Measurements from ENCODE around the gene SNX27. TPM values are rescaled to one million over a fixed set of nuclear protein-coding genes. Genes with fewer than 3 reads are reported as not detected.
"Not testable (repeated sequence)": the region's sequence is repeated elsewhere in the genome, so short reads cannot be mapped to it uniquely, and the experiment has no call there.

SNX27 gene
- total RNA-seq, 1 donor from 2014 or later: 13.0 TPM

DNA sequence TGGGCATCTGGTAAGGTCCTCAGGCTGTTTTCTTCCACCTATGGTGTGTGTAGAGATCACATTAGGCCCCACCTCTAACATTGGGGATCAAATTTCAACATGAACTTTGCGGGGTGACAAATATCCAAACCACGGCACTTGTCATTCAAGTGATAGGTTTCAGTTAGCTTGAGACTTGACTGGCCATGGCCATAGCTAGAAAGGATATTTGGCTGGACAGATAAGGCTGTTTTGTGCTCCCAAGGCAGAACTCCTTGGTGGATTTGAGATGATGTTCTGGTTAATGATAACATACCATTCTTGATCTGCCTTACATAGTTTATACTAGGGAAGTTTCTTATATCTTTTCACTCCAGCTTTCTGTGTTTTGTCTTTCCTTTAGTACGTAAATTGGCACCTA lies 56.2 kb downstream of the SNX27 start:
- Histone ChIP-seq H3K27ac (no peak overlapping the region), H3K4me3 (no peak overlapping the region), H3K9me3 (no peaks in the 10 kb centered on the region), H3K4me1 (no peaks in the 10 kb centered on the region), H3K27me3 (no peaks in the 10 kb centered on the region), H3K36me3 (peaks cover 18 to 27% of the 10 kb centered on the region in 2 donors)
- TF ChIP-seq, protein P1, sequence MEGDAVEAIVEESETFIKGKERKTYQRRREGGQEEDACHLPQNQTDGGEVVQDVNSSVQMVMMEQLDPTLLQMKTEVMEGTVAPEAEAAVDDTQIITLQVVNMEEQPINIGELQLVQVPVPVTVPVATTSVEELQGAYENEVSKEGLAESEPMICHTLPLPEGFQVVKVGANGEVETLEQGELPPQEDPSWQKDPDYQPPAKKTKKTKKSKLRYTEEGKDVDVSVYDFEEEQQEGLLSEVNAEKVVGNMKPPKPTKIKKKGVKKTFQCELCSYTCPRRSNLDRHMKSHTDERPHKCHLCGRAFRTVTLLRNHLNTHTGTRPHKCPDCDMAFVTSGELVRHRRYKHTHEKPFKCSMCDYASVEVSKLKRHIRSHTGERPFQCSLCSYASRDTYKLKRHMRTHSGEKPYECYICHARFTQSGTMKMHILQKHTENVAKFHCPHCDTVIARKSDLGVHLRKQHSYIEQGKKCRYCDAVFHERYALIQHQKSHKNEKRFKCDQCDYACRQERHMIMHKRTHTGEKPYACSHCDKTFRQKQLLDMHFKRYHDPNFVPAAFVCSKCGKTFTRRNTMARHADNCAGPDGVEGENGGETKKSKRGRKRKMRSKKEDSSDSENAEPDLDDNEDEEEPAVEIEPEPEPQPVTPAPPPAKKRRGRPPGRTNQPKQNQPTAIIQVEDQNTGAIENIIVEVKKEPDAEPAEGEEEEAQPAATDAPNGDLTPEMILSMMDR (IDR thresholded peaks at IDR 0.05): no peak
- DNase-seq (ENCODE audit: low spot score in 2 of 2): no peak
- intact Hi-C loops (cut with DNase I): no loop called here

DNA sequence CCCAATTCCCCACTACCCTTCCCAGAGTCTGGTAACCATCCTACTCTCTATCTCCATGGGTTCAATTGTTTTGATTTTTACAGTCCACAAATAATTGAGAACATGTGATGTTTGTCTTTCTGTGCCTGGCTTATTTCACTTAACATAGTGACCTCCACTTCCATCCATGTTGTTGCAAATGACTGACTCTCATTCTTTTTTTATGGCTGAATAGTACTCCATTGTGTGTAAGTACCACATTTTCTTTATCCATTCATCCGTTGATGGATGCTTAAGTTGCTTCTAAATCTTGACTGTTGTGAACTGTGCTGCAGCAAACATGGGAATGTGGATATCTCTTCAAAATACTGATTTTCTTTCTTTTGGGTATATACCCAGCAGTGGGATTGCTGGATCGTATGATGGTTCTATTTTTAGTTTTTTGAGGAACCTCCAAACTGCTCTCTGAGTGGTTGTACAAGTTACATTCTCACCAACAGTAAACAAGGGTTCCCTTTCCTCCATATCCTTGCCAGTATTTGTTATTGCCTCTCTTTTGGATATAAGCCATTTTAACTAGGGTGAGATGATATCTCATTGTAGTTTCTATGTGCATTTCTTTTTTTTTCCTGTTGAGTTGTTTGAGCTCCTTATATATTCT lies 58.3 kb downstream of the SNX27 start:
- H3K27ac ChIP-seq; H3K27me3 ChIP-seq; H3K4me3 ChIP-seq; DNase-seq (ENCODE audit: low spot score in 2 of 2); H3K4me1 ChIP-seq; H3K9me3 ChIP-seq; intact Hi-C loops (cut with DNase I): not testable (repeated sequence)
- H3K36me3 ChIP-seq: peaks cover 18 to 26% of the 10 kb centered on the region in 2 donors

DNA sequence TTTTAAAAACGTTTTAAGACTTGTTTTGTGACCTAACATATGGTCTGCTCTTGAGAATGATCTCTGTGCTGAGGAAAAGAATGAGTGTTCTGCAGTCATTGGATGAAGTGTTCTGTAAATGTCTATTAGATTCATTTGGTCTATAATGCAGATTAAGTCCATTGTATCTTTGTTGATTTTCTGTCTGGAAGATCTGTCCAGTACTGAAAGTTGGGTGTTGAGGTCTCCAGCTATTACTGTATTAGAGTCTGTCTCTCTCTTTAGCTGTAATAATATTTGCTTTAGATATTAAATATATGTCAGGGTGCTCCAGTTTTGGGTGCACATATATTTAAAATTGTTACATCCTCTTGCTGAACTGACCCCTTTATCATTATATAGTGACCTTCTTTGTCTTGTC lies 61.6 kb downstream of the SNX27 start:
- no peak overlapping the region for H3K27ac ChIP-seq
- no peaks in the 10 kb centered on the region for H3K4me1 ChIP-seq
- no peaks in the 10 kb centered on the region for H3K27me3 ChIP-seq
- peaks cover 18 to 26% of the 10 kb centered on the region in 2 donors for H3K36me3 ChIP-seq
- H3K4me3 ChIP-seq: no peak overlapping the region
- intact Hi-C loops (cut with DNase I): no loop called here
- TF ChIP-seq, protein P1 (IDR thresholded peaks at IDR 0.05): no peak
- H3K9me3 ChIP-seq: no peaks in the 10 kb centered on the region
- no peak for DNase-seq (ENCODE audit: low spot score in 2 of 2)

DNA sequence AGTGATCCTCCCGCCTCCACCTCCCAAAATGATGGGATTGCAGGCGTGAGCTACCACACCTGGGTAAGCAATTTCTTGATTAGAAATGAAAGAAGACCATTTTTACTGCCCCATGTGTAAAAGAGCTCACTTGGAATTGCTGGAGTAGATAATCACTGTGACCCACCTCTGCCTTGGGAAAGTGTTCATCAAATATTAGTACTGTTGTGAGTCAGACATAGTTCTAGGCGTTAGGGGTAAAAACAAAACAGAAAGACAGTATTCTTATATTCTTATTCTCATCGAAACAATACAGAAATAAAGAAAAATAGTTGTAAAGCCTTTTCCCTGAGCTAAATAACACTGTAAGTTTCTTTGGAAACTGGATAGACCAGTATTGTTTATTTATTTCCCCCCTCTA lies 68.5 kb downstream of the SNX27 start:
- Histone ChIP-seq H3K27me3 (no peaks in the 10 kb centered on the region), H3K4me3 (peak overlapping the region in 1 of 2 donors; percentile 9), H3K4me1 (peaks cover 0 to 5% of the 10 kb centered on the region in 2 donors), H3K9me3 (no peaks in the 10 kb centered on the region), H3K27ac (peak overlapping the region; percentile 58 to 71), H3K36me3 (peaks cover 0 to 13% of the 10 kb centered on the region in 2 donors)
- TF ChIP-seq, protein P1 (IDR thresholded peaks at IDR 0.05): no peak
- intact Hi-C loops (cut with DNase I): loop anchor here (2.0 kb wide), 1 partner anchor 70 kb away; no protein-coding TSS in a partner anchor
- no peak for DNase-seq (ENCODE audit: low spot score in 2 of 2)

DNA sequence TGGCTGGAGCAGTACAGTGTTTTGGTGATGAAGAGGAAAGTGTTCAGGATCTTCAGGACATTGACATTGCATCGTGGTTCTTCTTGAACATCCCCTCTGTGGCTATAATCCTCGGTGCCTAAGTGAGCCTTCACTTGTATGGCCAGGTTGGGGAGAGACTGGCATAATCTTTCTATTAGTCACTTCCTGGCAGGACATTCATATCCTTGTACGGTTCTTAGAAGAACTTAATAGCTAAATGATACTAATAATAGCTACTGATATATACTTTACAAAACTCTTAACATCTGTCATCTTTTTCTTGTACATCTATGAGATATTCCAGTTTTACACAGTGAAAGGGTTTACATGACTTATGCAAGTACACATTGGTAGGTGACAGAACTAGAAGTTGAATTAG lies 69.0 kb downstream of the SNX27 start:
- peak overlapping the region; percentile 58 to 71 for H3K27ac ChIP-seq
- TF ChIP-seq, protein P1 (IDR thresholded peaks at IDR 0.05): no peak
- peaks cover 0 to 5% of the 10 kb centered on the region in 2 donors for H3K4me1 ChIP-seq
- no peaks in the 10 kb centered on the region for H3K9me3 ChIP-seq
- H3K36me3 ChIP-seq: peaks cover 0 to 15% of the 10 kb centered on the region in 2 donors
- intact Hi-C loops (cut with DNase I): loop anchor here (2.0 kb wide), 1 partner anchor 70 kb away; no protein-coding TSS in a partner anchor
- no peak for DNase-seq (ENCODE audit: low spot score in 2 of 2)
- no peaks in the 10 kb centered on the region for H3K27me3 ChIP-seq
- H3K4me3 ChIP-seq: peak overlapping the region in 1 of 2 donors; percentile 9

DNA sequence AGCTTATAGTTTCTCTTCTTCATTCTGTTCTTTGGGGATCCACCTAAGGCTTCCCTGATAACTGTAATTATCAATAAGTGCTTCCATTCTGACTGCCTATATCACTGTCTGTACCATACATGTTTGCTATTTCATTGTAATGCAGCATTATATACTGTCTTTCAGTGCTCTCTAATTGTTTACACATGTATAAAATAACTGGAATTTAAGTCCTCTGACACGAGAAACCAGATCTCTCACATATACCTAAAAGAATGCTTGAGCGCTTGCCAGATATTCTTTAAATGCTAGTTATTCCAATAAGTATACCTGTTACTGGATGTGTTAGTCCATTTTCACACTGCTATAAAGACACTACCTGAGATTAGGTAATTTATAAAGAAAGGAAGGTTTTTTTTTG lies 70.1 kb downstream of the SNX27 start:
- intact Hi-C loops (cut with DNase I): loop anchor here (2.0 kb wide), 1 partner anchor 71 kb away; no protein-coding TSS in a partner anchor
- no peak overlapping the region for H3K4me3 ChIP-seq
- no peaks in the 10 kb centered on the region for H3K27me3 ChIP-seq
- H3K9me3 ChIP-seq: no peaks in the 10 kb centered on the region
- peaks cover 0 to 5% of the 10 kb centered on the region in 2 donors for H3K4me1 ChIP-seq
- H3K36me3 ChIP-seq: peaks cover 4 to 15% of the 10 kb centered on the region in 2 donors
- peak overlapping the region in 1 of 2 donors; percentile 58 for H3K27ac ChIP-seq
- TF ChIP-seq, protein P1 (IDR thresholded peaks at IDR 0.05): no peak
- DNase-seq (ENCODE audit: low spot score in 2 of 2): no peak

DNA sequence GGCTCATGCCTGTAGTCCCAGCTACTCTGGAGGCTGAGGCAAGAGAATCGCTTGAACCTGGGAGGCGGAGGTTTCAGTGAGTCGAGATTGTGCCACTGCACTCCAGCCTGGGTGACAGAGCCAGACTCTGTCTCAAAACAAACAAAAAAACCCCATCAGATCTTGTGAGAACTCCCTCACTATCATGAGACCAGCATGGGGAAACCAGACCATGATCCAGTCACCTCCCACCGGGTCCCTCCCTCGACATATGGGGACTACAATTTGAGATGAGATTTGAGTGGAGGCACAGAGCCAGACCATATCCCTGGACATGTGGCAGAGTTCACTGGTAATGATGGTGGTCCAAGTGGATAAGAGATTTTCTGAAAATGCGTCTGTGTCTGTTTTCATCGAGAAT lies 71.1 kb downstream of the SNX27 start:
- H3K27ac ChIP-seq; H3K27me3 ChIP-seq; DNase-seq (ENCODE audit: low spot score in 2 of 2); intact Hi-C loops (cut with DNase I); H3K9me3 ChIP-seq; H3K4me1 ChIP-seq; H3K4me3 ChIP-seq: not testable (repeated sequence)
- H3K36me3 ChIP-seq: peaks cover 4 to 15% of the 10 kb centered on the region in 2 donors
